GM12875 (cell line): Measurements from ENCODE around the gene NEUROD1.

ENCODE experiments used
- H3K4me3 ChIP-seq: one replicate; pipeline ENCODE4 v1.5.1; 2011; ENCODE audit warnings: low read depth, low read length, control low read depth
- TF ChIP-seq, protein P1 (sequence below): IDR thresholded peaks from 2 replicates; pipeline ENCODE4 v1.5.1; 2011; ENCODE audit warnings: low read depth, mild to moderate bottlenecking, control low read depth, inconsistent platforms, low read length, moderate library complexity, borderline replicate concordance; ENCODE audit not compliant: insufficient read depth

Gene NEUROD1

DNA sequence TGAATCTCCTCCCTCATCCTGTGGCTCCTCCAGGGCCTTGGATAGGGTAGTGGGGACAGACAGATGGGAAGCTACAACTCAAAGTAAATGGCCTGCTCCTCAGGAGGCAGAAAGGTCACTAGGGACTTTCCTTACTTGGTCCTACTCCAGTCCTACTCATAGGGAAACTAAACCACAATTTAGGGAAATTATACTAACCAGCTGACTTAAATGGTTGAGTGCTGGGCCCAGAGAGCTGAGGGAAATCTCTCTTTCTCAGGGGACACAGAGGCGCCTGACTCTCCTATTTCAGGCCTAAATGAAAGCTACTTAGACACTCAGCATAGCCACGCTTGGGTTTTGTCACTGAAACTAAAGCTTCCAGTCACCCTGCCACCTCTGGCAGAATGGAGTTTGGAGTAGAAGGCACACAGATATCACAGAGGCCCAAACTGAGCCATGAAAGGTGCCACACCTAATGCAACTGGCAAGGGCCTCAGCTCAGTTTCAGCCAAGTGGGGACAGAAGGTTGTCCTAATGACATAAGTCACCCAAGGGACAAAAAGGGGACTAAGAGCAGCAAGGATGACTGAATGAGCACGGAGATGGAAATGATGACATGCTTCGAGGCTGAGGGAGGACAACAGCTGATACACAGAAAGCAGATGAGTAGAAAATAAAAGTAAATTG, 47.5 kb downstream of the NEUROD1 start:
- H3K4me3 ChIP-seq: no peak overlapping the region
- TF ChIP-seq, protein P1, sequence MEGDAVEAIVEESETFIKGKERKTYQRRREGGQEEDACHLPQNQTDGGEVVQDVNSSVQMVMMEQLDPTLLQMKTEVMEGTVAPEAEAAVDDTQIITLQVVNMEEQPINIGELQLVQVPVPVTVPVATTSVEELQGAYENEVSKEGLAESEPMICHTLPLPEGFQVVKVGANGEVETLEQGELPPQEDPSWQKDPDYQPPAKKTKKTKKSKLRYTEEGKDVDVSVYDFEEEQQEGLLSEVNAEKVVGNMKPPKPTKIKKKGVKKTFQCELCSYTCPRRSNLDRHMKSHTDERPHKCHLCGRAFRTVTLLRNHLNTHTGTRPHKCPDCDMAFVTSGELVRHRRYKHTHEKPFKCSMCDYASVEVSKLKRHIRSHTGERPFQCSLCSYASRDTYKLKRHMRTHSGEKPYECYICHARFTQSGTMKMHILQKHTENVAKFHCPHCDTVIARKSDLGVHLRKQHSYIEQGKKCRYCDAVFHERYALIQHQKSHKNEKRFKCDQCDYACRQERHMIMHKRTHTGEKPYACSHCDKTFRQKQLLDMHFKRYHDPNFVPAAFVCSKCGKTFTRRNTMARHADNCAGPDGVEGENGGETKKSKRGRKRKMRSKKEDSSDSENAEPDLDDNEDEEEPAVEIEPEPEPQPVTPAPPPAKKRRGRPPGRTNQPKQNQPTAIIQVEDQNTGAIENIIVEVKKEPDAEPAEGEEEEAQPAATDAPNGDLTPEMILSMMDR: no peak

DNA sequence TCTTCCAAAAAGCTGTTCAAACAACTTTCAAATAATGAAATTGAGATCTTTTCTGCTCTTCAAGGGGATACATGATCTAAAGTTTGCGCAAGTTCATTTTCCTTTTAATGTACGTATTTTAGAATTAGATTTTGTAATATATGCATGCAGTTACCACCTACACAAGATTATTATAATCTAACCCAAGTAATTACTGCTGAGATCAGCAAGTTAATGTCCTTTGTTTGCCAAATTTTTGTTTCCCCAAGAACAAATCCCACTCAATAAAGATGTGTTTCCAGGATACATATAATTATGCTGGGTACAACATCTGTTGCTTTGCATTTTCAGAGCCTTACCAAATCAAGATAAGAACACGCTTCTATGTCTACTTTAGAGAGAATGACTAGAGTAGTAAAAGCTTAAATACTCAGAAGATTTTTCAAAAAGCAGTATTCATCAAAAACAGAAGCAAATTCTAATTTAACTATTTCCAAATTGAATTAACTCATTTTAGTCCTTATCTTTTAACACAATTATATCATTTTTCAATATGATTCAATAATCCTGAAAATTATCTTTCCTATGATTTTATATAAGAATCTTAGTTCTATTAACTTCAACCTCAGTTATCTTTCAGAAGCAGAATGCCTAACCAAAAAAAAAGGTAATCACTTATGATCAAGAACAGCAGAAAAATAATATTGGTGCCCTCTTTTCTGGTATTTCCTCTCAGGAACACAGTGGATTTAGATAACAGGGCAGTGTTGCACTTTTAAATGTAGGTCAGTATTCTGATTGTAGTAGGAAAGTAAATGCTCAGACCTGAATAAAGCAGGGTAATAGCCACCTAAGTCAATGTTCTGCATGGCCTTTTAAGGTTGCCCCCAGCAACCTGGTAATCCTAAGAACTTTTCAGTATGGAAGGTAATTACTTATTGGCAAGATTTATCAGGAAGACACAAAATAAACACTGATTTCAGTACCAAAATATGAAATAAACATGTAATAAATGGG, 51.4 kb downstream of the NEUROD1 start:
- TF ChIP-seq, protein P1: no peak

DNA sequence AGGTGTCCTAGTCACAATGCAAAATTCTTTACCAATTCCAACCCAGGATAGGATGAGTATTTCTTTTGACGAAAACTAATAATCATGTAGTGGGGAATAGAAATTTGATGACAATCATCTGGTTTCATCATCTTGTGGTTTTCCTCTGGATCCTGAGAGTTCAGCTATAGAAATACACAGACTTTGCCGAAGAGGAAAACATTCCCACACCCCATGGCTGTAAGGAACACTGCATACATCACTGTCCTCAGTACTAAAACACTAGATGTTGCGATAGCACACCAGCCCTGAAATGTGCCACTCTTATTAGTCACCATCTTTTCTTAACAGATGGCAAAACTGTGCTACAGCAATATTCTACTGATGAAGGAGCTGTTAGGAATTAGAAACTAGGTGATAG, 52.8 kb downstream of the NEUROD1 start:
- TF ChIP-seq, protein P1: no peak
- H3K4me3 ChIP-seq: no peak overlapping the region

More for the DNA sequence above, 51.4 kb downstream of the NEUROD1 start:
- no peak overlapping the region for H3K4me3 ChIP-seq

DNA sequence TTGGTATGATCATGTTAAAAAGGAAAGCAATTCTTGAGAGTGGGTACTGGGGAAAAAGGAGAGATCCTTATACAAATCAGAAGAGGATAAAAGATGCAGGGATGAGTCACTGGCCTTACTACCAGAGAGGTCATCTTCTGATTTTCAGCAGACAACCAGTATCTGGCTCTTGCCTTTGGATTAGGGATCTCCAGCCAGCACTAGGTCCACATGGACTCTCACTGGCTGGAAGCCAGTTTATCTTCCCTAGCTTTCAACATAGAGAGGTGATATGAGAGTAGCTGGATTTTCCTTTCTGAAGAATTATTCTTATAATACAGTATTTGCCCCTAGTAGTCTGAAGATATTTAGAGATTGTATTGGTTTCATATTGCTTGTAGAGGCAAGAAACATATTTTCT, 53.6 kb downstream of the NEUROD1 start:
- H3K4me3 ChIP-seq: no peak overlapping the region
- TF ChIP-seq, protein P1: no peak
